ENCODE measurements around the gene PRR19. TPM values are rescaled to one million over a fixed set of nuclear protein-coding genes. Genes with fewer than 3 reads are reported as not detected.

PRR19 gene
- total RNA-seq, 2 donors from 2014 or later: 0.19 TPM; not detected in 1

GRCh38 chr19:42270346-42271044, 31.4 kb upstream of the PRR19 start:
- DNase-seq (ENCODE audit: low spot score): peak; percentile 89
- intact Hi-C loops (cut with DNase I): no loop called here

DNA sequence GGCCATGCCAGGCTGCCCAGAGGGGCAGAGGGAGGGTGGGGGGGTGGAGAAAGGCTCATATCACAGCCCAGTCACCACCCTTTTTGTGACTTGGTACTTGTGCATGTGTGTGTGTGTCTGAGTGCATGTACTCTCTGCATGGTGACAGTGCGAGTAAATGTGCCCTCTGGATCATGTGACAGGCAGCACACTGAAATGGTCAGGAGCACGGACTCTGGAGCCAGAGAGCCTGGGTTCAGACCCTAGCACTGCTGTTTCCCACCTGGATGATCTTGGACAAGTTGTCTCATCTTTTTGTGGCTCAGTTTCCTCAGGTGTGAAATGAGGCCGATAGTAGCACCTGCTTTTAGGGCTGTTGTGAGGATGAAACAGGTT, 30.9 kb upstream of the PRR19 start:
- no peak for DNase-seq (ENCODE audit: low spot score)
- intact Hi-C loops (cut with DNase I): no loop called here

GRCh38 chr19:42271861-42272534, 29.9 kb upstream of the PRR19 start:
- intact Hi-C loops (cut with DNase I): no loop called here
- DNase-seq (ENCODE audit: low spot score): no peak

GRCh38 chr19:42272535-42272897, 29.4 kb upstream of the PRR19 start:
- intact Hi-C loops (cut with DNase I): no loop called here
- DNase-seq (ENCODE audit: low spot score): no peak

GRCh38 chr19:42272989-42273406, 28.9 kb upstream of the PRR19 start:
- no peak for DNase-seq (ENCODE audit: low spot score)
- intact Hi-C loops (cut with DNase I): no loop called here

DNA sequence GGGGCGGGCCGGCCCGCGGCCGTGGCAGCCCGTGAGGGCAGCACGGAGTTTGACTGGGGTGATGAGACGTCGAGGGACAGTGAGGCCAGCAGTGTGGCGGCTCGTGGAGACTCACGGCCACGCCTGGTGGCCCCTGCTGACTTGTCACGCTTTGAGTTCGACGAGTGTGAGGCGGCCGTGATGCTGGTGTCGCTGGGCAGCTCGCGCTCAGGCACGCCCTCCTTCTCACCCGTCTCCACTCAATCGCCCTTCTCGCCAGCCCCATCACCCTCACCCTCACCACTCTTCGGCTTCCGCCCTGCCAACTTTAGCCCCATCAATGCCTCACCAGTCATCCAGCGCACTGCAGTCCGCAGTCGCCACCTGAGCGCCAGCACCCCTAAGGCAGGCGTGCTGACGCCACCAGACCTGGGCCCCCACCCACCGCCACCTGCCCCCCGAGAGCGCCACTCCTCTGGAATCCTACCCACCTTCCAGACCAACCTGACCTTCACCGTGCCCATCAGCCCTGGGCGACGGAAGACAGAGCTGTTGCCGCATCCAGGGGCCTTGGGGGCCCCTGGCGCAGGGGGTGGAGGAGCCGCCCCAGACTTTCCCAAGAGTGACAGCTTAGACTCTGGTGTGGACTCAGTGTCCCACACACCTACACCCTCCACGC, 28.4 kb upstream of the PRR19 start:
- DNase-seq (ENCODE audit: low spot score): no peak
- intact Hi-C loops (cut with DNase I): no loop called here

- DNase-seq (ENCODE audit: low spot score): no peak
- intact Hi-C loops (cut with DNase I): no loop called here
These were observed 27.8 kb upstream of the PRR19 start for GRCh38 chr19:42274065-42274682.

DNA sequence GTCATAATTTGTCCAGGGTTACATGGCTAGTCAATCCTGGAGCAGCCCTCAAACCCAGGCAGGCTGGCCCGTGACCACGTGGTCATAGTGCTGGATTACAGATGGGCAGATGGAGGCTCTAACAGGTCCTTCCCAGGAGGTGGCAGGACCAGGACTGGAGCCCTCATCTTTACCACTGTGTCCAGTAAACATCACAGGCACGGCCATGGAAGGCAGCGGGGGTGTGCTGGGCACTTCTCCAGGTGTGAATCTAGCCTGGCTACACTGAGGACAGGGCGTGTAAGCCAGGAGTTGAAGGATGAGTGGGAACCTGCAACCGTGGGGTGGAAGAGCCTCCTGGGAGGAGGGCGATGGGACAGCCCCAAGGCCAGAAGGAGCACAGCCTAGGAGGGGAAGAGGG, 26.8 kb upstream of the PRR19 start:
- DNase-seq (ENCODE audit: low spot score): no peak
- intact Hi-C loops (cut with DNase I): no loop called here

GRCh38 chr19:42275517-42275916, 26.4 kb upstream of the PRR19 start:
- intact Hi-C loops (cut with DNase I): no loop called here
- DNase-seq (ENCODE audit: low spot score): no peak

- intact Hi-C loops (cut with DNase I): no loop called here
- no peak for DNase-seq (ENCODE audit: low spot score)
These were observed 25.6 kb upstream of the PRR19 start for GRCh38 chr19:42276284-42276683.

DNA sequence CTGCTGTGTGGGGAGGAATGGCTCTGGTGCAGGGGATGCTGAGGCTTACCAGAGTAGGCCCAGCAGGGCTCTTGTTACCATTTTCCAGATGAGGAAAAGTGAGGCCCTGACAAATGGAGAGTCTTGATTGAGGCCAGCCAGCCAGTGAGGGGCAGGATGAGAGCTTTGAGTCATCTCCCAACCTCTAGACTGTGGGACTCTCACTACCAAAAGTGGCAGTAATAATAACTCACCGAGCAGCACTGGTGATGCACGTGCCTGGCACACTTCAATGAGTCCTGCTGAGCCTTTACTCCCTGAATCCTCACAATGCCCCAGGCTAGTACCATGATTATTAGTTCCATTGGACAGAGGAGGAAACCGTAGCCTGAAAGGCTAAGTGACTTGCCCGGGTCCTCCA, 25.1 kb upstream of the PRR19 start:
- DNase-seq (ENCODE audit: low spot score): no peak
- intact Hi-C loops (cut with DNase I): no loop called here

GRCh38 chr19:42277821-42278451, 24.0 kb upstream of the PRR19 start:
- DNase-seq (ENCODE audit: low spot score): no peak
- intact Hi-C loops (cut with DNase I): no loop called here

- no peak for DNase-seq (ENCODE audit: low spot score)
- intact Hi-C loops (cut with DNase I): no loop called here
These were observed 23.3 kb upstream of the PRR19 start for GRCh38 chr19:42278452-42279154.

DNA sequence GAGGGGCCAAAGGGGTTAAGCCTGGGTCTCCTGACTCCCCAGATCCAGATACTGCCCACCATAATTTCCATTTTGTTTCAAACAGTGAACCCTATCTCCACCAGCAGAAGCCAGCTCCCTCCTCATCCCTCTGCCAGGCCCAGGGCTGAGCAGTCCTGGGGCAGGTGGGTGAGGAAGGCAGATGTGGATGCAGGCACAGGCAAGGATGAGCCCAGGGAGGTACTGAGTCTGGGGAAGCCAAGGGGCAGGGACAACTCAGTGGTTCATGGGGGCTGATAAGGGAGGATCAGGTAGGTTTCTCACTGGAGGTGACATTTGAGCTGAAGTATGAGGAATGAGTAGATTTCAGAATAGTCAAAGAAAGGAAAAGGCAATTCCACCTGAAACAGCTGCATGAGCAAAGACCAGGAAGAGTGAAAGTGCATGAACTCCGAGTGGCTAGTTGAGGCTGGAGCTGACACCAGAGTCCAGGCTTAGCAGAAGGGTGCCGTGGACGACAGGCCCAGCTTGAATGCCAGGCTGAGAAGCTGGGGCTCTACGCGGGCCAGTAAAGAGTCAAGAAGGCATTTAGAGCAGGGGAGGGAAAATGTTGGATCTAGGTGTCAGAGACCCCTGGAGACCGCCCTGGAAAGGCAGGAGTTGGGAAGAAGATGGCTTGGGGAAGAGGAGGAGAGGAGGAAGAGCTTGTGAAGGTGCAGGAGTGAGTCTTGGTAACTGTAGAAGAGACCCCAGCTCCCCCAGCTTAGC, 22.6 kb upstream of the PRR19 start:
- intact Hi-C loops (cut with DNase I): no loop called here
- DNase-seq (ENCODE audit: low spot score): no peak

DNA sequence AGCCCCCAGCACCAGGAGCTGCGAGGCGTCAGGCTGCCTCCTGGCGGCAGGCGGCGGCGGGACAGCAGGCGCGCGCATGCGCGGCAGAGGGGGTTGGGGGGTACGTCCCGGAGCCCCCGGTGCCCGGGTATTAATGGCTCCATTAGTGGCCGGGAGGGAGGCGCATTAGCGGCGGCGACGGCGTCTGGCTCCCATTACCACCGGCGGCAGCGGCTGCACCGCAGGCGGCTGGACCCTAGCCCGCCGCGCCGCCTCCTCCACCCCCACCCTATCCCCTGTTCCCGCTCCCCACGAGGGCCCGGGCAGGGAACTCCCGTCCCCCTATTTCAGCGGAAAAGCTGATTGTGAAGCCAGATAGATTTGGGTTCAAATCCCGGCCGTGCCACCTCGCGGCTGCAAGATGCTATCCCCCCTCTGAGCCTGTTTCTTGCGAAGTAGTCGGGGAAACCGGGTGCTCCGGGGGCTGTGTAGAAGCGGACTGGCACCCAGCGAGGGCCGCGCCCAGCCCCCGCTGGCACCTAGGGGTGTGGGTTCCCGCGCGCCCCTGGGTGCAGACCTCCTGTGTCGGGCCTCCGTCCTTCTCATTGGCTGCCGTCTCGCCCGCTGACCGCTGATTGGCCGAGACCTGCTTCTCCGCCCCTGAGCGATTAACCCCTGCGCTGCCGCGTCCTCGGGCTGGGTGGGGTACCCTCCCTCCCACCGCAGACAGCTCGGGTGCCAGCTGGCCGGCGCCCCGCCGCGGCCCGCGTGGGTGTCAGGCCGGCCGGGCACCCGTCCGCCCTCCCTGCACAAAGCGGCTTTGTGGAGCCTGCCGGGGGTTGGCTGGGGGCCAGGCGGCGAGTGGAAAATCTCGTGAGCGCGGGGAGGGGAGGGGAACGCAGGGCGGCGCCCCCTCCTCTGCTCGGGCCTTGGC, 21.8 kb upstream of the PRR19 start:
- intact Hi-C loops (cut with DNase I): loop anchor here in 1 of 2 donors (2.0 kb wide), 1 partner anchor 35 kb away; no protein-coding TSS in a partner anchor
- peak; percentile 98 for DNase-seq (ENCODE audit: low spot score)

- DNase-seq (ENCODE audit: low spot score): peak; percentile 90
- intact Hi-C loops (cut with DNase I): loop anchor here in 1 of 2 donors (2.0 kb wide), 1 partner anchor 36 kb away; no protein-coding TSS in a partner anchor
These were observed 21.2 kb upstream of the PRR19 start for GRCh38 chr19:42280815-42281145.

GRCh38 chr19:42281146-42281826, 20.6 kb upstream of the PRR19 start:
- intact Hi-C loops (cut with DNase I): loop anchor here in 1 of 2 donors (2.0 kb wide), 1 partner anchor 36 kb away; no protein-coding TSS in a partner anchor

More at GRCh38 chr19:42281146-42281826, 20.6 kb upstream of the PRR19 start:
- peak; percentile 92 for DNase-seq (ENCODE audit: low spot score)

Measured in posterior vena cava (tissue), 2 donors.